LNCaP clone FGC (cell line): Measurements from ENCODE around the gene HSPA1B.
A peak's percentile ranks its signal among the peaks of the same experiment; 100 is the strongest.
"Not testable (repeated sequence)": the region's sequence is repeated elsewhere in the genome, so short reads cannot be mapped to it uniquely, and the experiment has no call there.

Source experiments
- DNase-seq: peaks from one replicate; pipeline ENCODE4 v3.0.0-alpha.2; 2011; ENCODE audit warnings: low read depth
- H3K4me3 ChIP-seq: 2 replicates; pipeline ENCODE4 v1.5.1; 2011; ENCODE audit warnings: mild to moderate bottlenecking, low read depth, low read length, control low read depth
- CTCF ChIP-seq: IDR thresholded peaks from 2 replicates; pipeline ENCODE4 v1.5.1; 2012; ENCODE audit warnings: mild to moderate bottlenecking; ENCODE audit not compliant: control insufficient read depth, insufficient read depth; ENCODE audit errors: extremely low read depth

The HSPA1B gene

DNA sequence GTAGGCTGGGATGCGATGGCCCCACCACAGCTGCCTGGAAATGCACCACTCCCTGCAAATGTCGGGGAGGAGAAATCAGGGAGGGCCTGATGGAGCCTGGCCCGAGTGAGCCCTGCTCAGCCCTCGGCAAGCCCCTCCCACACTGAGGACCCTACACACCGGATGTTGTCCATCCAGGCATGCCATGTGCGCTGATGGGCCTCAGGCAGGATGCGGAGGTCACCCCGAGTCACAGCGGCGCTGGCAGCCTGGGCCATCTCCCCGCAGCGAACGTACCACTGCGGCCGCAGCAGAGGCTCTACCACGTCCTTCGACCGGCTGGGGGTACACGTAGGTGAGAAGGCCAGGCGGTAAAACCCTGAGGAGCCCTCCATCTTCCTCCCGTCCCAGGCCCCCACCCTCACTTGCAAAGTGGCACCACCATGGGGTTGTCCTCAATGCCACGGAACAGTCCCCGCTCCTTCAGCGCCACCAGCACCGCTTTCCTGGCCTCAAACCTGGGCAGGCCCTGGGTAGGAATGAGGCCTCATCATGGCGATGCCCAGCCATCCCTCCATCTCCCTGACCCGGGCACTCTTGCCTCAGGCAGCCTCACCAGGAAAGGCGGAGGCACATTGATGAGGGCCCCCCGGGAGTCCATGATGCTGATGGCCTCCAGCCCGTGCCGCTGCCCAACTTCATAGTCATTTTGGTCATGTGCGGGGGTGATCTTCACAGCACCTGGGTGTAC is 45.2 kb upstream of the HSPA1B start:
- no peak overlapping the region for H3K4me3 ChIP-seq
- DNase-seq, result no peak
- TF ChIP-seq CTCF, result no peak

DNA sequence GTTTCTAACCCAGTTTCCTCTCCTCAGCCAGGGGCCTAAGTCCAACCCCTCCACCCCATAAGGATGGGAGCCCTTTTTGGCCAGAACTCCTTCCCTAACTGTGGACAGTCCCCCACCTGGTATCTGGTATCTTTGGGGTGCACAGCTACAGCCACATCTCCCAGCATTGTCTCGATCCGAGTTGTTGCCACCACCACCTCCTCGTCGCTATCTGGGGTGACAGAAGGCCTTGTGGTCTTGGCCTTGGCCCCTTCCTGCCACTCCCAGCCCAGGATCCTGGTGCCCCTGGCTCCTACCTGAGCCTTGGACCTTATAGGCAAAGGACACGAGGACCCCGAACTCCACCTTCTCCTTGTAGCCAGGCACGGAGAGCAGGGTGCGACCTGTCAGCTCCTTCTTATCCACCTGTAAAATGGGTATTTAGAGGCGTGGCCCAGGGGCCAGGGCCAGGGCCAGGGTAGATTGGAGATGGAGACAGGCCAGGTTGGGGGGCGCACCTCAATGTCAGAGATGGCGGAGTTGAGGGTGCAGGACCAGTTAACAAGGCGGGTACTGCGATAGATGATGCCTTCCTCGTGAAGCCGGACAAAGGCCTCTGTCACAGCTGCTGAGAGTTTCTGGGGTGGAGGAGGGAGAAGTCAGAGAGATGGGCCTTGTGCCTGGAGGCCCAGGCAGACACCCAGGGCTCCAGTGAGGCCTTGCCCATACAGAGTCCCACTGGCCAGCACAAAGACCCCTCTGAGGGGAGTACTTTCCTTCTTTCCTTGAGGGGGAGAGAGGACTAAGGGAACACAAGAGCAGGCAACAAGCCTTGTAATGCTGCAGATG is 43.2 kb upstream of the HSPA1B start:
- H3K4me3 ChIP-seq, result no peak overlapping the region
- no peak for TF ChIP-seq CTCF
- DNase-seq, result no peak

DNA sequence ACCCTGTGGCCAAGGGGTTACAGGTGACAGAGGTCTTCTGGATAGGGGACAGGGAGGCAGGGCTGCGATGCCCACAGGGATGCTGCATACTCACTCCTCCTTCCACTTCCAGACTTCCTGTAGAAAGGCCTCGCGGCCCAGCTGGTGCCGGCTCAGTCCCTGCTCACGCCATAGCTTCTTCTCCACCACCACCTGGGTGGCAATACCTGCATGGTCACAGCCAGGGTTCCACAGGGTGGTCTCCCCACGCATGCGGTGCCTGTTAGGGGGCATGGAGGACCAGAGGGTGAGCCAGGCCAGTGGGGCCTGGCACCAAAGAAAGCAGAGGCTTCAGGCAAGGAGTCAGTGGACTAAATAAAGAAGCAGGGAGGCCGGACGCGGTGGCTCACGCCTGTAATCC is 42.1 kb upstream of the HSPA1B start:
- H3K4me3 ChIP-seq, result no peak overlapping the region
- DNase-seq, result no peak
- TF ChIP-seq CTCF, result no peak

- H3K4me3 ChIP-seq, result no peak overlapping the region
- peak; percentile 57 for TF ChIP-seq CTCF
- DNase-seq, result no peak
These were observed 36.0 kb upstream of the HSPA1B start for GRCh38 chr6:31791324-31792089.

DNA sequence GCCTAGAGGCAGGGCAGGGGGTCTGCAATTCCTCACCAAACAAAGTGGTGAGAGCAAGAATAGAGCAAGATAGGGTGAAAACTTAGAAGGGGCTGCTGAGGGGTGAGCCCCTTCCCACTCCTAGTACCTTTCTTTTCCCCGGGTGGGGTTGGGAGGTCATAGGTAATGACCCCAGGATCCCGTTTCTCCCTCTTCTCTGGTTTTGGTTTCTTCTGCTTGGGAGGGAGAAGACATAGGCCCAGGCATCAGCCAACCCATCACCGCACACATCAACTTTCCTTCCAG is 35.5 kb upstream of the HSPA1B start:
- no peak for DNase-seq
- TF ChIP-seq CTCF, result no peak
- no peak overlapping the region for H3K4me3 ChIP-seq

- H3K4me3 ChIP-seq, result no peak overlapping the region
- TF ChIP-seq CTCF, result no peak
- no peak for DNase-seq
These were observed 34.8 kb upstream of the HSPA1B start for GRCh38 chr6:31792761-31793171.

- not testable (repeated sequence) for DNase-seq
- H3K4me3 ChIP-seq, result peak overlapping the region; percentile 99
These were observed 33.7 kb upstream of the HSPA1B start for GRCh38 chr6:31793927-31794245.
